GM13977 (cell line): ENCODE measurements around the gene FAM13A.

Experiments used
- DNase-seq: peaks from one replicate; pipeline ENCODE4 v3.0.0; 2012; ENCODE audit warnings: low spot score
- in situ Hi-C: fragments of 300-500 bp; cut with MboI; formaldehyde crosslinking; loops from one replicate; pipeline ENCODE4 v1.12.0; 2022; ENCODE audit warnings: low sequenced_read_pairs, low pct_unique_long_range_greater_than_20kb, mixed read lengths, inconsistent platforms; ENCODE audit not compliant: unreplicated experiment
- TF ChIP-seq, protein P1 (sequence below): IDR thresholded peaks from 2 replicates; pipeline ENCODE4 v1.5.1; 2012; ENCODE audit warnings: mild to moderate bottlenecking, control low read depth; ENCODE audit not compliant: insufficient read depth; ENCODE audit errors: extremely low read depth, missing control alignments

The FAM13A gene

DNA sequence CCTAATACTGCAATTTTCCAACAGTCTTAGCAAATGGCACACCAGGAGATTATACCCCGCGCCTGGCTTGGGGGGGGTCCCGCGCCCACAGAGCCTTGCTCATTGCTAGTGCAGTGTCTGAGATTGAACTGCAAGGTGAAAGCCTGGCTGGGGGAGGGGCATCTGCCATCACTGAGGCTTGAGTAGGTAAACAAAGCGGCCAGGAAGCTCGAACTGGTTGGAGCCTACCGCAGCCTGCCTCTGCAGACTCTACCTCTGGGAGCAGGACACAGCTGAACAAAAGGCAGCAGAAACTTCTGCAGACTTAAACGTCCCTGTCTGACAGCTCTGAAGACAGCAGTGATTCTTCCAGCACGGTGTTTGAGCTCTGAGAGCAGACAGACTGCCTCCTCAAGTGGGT lies 186.6 kb downstream of the FAM13A start:
- no peak for DNase-seq
- TF ChIP-seq, protein P1, sequence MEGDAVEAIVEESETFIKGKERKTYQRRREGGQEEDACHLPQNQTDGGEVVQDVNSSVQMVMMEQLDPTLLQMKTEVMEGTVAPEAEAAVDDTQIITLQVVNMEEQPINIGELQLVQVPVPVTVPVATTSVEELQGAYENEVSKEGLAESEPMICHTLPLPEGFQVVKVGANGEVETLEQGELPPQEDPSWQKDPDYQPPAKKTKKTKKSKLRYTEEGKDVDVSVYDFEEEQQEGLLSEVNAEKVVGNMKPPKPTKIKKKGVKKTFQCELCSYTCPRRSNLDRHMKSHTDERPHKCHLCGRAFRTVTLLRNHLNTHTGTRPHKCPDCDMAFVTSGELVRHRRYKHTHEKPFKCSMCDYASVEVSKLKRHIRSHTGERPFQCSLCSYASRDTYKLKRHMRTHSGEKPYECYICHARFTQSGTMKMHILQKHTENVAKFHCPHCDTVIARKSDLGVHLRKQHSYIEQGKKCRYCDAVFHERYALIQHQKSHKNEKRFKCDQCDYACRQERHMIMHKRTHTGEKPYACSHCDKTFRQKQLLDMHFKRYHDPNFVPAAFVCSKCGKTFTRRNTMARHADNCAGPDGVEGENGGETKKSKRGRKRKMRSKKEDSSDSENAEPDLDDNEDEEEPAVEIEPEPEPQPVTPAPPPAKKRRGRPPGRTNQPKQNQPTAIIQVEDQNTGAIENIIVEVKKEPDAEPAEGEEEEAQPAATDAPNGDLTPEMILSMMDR = no peak
- in situ Hi-C loops = no loop called here

DNA sequence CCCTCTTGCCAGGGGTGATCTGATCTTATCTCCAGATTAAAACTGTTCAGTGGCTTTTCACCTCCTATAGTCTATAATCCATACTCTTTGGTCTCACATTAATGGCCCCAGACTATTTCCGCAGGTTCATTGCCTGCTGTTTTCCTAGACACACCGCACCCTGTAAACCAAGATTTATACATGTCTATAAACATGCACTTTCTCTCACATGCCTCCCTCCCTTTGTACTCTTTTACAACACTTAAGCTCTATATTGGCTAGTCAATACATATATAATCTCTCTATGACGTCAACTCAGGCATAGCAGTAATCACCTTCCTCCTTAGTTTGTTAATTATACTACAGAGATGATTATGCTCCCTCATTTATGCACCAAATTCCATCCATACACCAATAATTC lies 188.5 kb downstream of the FAM13A start:
- no peak for DNase-seq
- in situ Hi-C loops = no loop called here
- TF ChIP-seq, protein P1 = no peak

DNA sequence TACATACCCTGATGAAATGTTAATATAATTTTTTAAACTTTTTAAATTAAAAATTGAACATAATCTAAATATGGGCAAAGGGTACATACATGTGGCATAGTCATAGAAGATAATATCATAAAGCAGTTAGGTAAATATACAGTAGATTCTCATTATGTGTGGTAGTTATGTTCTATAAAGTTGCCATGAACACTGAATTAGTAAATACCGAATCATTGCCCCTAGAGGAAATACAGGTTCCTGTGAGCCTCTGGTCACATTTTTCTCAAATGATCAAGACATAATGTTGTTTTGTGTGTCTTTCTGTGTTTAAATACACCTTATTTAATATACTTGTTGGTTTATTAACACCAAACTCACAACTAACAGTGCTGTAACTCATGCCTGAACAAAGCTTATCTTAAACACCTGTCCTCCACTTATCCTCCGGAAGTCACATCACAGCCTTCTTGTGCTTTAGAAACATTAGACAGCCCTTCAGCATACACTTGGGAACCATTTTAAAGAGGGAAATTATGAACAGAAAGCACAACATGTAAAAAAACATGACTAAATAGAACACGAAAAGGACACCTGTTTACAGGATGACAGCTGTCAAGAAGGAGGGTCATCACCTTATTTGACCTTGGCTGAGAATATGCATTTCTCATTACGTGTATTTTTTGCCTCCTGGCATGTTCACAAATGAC lies 190.0 kb downstream of the FAM13A start:
- DNase-seq = no peak

DNA sequence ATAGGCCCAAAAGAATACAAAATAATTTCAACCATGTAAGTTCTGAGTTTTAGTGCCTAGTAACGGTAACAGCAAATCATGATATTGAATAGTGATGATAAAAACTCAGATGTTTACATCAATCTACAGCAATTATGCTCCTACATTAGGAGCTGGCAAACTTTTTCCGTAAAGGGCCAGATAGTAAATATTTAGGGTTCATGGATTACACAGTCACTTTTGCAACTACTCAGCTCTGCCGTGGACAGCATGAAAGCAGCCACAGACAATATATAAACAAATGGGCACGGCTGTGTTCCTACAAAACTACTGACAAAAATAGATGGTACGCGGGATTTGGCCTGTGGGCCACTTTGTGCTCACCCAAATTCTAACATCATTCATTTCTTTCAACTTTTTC lies 191.5 kb downstream of the FAM13A start:
- TF ChIP-seq, protein P1 = no peak
- in situ Hi-C loops = no loop called here
- no peak for DNase-seq

More for the DNA sequence above, 190.0 kb downstream of the FAM13A start:
- TF ChIP-seq, protein P1 = no peak
- in situ Hi-C loops = no loop called here

DNA sequence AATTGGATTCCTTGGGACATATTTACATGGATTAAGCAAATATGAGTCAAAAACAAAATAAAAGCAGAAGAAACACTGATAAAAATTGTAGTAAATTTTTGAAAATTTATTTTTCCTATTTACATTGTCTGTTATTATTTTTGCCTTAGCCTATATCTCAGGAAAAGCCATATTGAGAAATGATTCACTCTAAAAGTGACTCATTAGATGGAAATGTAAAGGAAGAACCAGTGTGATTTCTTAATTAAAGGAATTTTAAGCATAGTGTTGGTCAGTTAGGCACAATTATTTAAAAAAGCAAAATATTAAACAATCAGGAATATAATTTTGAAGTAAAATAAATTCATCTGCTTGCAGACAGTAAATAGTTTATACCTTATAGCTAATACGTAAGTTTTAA lies 191.9 kb downstream of the FAM13A start:
- in situ Hi-C loops = no loop called here
- DNase-seq = no peak
- TF ChIP-seq, protein P1 = no peak

DNA sequence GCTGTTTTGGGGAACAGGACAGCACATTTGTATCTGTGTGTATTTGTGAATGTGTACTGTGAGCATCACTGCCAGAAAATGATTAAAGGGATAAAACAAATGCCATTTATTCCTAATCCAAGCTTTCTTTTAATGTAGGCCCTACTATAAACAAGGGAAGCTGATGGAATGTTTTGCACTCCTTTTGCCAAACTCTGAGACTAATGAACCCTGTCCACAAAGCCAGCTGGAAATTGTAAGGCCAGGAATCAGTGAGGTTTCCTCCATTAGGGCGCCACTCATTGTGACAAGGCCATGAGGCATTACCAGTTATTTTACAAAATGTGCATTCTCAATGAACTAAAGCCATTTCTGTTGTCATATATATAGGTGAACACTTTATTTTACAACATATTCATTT lies 196.4 kb downstream of the FAM13A start:
- in situ Hi-C loops = no loop called here
- DNase-seq = no peak
- TF ChIP-seq, protein P1 = no peak
